WTC11 (cell line): ENCODE results near the gene EXPH5. TPM values are rescaled to one million over a fixed set of nuclear protein-coding genes. Genes with fewer than 3 reads are reported as not detected.

Source experiments
- AR ChIP-seq: fragments of 250-450 bp; sonication (Bioruptor Pico); IDR thresholded peaks from 2 replicates; pipeline ENCODE4 v1.9.0; 2021; ENCODE audit warnings: mild to moderate bottlenecking
- ATF3 ChIP-seq: sonication (generic); formaldehyde crosslinking; conservative IDR thresholded peaks from 2 replicates; pipeline ENCODE4 v1.8.1; 2022; ENCODE audit warnings: mild to moderate bottlenecking, missing genetic modification reagents
- ELF4 ChIP-seq: sonication (generic); formaldehyde crosslinking; IDR thresholded peaks from 2 replicates; pipeline ENCODE4 v1.8.1; 2022; ENCODE audit warnings: low read depth, mild to moderate bottlenecking, moderate library complexity, missing genetic modification reagents
- EMX1 ChIP-seq: fragments of 250-450 bp; sonication (Bioruptor Pico); IDR thresholded peaks from 2 replicates; pipeline ENCODE4 v1.8.0; 2021; ENCODE audit warnings: mild to moderate bottlenecking
- FOXP4 ChIP-seq: sonication (generic); formaldehyde crosslinking; IDR thresholded peaks from 2 replicates; pipeline ENCODE4 v1.8.0; 2022; ENCODE audit warnings: mild to moderate bottlenecking, missing genetic modification reagents
- GABPB1 ChIP-seq: sonication (generic); formaldehyde crosslinking; IDR thresholded peaks from 2 replicates; pipeline ENCODE4 v1.8.1; 2023; ENCODE audit warnings: mild to moderate bottlenecking, missing genetic modification reagents
- GTF2I ChIP-seq: fragments of 250-450 bp; sonication (Bioruptor Pico); conservative IDR thresholded peaks from 2 replicates; pipeline ENCODE4 v1.4.0; 2021; ENCODE audit warnings: mild to moderate bottlenecking
- HMGA2 ChIP-seq: fragments of 250-450 bp; sonication (Bioruptor Pico); IDR thresholded peaks from 2 replicates; pipeline ENCODE4 v1.4.0; 2021; ENCODE audit warnings: mild to moderate bottlenecking, moderate library complexity
- KAT7 ChIP-seq: sonication (generic); formaldehyde crosslinking; IDR thresholded peaks from 2 replicates; pipeline ENCODE4 v1.8.1; 2023; ENCODE audit warnings: missing genetic modification reagents, mild to moderate bottlenecking, borderline replicate concordance
- MLX ChIP-seq: sonication (generic); formaldehyde crosslinking; IDR thresholded peaks from 2 replicates; pipeline ENCODE4 v1.8.1; 2023; ENCODE audit warnings: mild to moderate bottlenecking, missing genetic modification reagents, moderate library complexity
- NR2C2 ChIP-seq: sonication (generic); formaldehyde crosslinking; IDR thresholded peaks from 2 replicates; pipeline ENCODE4 v1.8.0; 2022; ENCODE audit warnings: mild to moderate bottlenecking, missing genetic modification reagents
- NR3C1 ChIP-seq: sonication (generic); formaldehyde crosslinking; conservative IDR thresholded peaks from 2 replicates; pipeline ENCODE4 v1.8.1; 2023; ENCODE audit warnings: low read depth, mild to moderate bottlenecking, missing genetic modification reagents
- OVOL2 ChIP-seq: fragments of 250-450 bp; sonication (Bioruptor Pico); IDR thresholded peaks from 2 replicates; pipeline ENCODE4 v1.9.0; 2021; ENCODE audit warnings: mild to moderate bottlenecking, borderline replicate concordance
- PRDM15 ChIP-seq: sonication (generic); formaldehyde crosslinking; IDR thresholded peaks from 2 replicates; pipeline ENCODE4 v1.8.0; 2022; ENCODE audit warnings: missing genetic modification reagents
- SP1 ChIP-seq: sonication (generic); formaldehyde crosslinking; conservative IDR thresholded peaks from 2 replicates; pipeline ENCODE4 v1.8.1; 2022; ENCODE audit warnings: missing genetic modification reagents
- TEAD1 ChIP-seq: sonication (generic); formaldehyde crosslinking; IDR thresholded peaks from 2 replicates; pipeline ENCODE4 v1.8.0; 2022; ENCODE audit warnings: mild to moderate bottlenecking, missing genetic modification reagents
- TP53 ChIP-seq: sonication (generic); formaldehyde crosslinking; IDR thresholded peaks from 2 replicates; pipeline ENCODE4 v1.8.1; 2023; ENCODE audit warnings: mild to moderate bottlenecking, missing genetic modification reagents
- ZNF396 ChIP-seq: fragments of 250-450 bp; sonication (Bioruptor Pico); IDR thresholded peaks from 2 replicates; pipeline ENCODE4 v1.8.0; 2021; ENCODE audit warnings: mild to moderate bottlenecking, moderate library complexity, borderline replicate concordance
- ZNF425 ChIP-seq: fragments of 250-450 bp; sonication (Bioruptor Pico); conservative IDR thresholded peaks from 2 replicates; pipeline ENCODE4 v1.9.0; 2021; ENCODE audit warnings: mild to moderate bottlenecking
- total RNA-seq: library from RNA; stranded (reverse); gene quantifications from 3 replicates; pipeline ENCODE4 v1.2.3, GENCODE V29; 2021
- TF ChIP-seq, protein P1 (sequence below): fragments of 250-450 bp; sonication (Bioruptor Pico); IDR thresholded peaks from 2 replicates; pipeline ENCODE4 v2.1.2; 2022; ENCODE audit warnings: mild to moderate bottlenecking, moderate library complexity
- TF ChIP-seq, protein P2 (sequence below): sonication (generic); formaldehyde crosslinking; IDR thresholded peaks from 2 replicates; pipeline ENCODE4 v1.8.1; 2022; ENCODE audit warnings: low read depth, mild to moderate bottlenecking, moderate library complexity, missing genetic modification reagents, borderline replicate concordance
- TF ChIP-seq, protein P3 (sequence below): fragments of 250-450 bp; sonication (Bioruptor Pico); IDR thresholded peaks from 2 replicates; pipeline ENCODE4 v1.9.0; 2021; ENCODE audit warnings: moderate library complexity, mild to moderate bottlenecking, inconsistent platforms, borderline replicate concordance

The EXPH5 gene
- total RNA-seq, 1 experiment from 2014 or later, result 11.2 TPM

- TF ChIP-seq, protein P1, sequence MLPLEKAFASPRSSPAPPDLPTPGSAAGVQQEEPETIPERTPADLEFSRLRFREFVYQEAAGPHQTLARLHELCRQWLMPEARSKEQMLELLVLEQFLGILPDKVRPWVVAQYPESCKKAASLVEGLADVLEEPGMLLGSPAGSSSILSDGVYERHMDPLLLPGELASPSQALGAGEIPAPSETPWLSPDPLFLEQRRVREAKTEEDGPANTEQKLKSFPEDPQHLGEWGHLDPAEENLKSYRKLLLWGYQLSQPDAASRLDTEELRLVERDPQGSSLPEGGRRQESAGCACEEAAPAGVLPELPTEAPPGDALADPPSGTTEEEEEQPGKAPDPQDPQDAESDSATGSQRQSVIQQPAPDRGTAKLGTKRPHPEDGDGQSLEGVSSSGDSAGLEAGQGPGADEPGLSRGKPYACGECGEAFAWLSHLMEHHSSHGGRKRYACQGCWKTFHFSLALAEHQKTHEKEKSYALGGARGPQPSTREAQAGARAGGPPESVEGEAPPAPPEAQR (CRISPR knock-in tag), result no peak
- TF ChIP-seq TP53 (CRISPR knock-in tag) (no peak), SP1 (CRISPR knock-in tag) (no peak), ZNF396 (CRISPR knock-in tag) (no peak), AR (CRISPR knock-in tag) (no peak), PRDM15 (CRISPR knock-in tag) (no peak), ELF4 (CRISPR knock-in tag) (no peak), MLX (CRISPR knock-in tag) (no peak), ZNF425 (CRISPR knock-in tag) (no peak), NR2C2 (CRISPR knock-in tag) (no peak), ATF3 (CRISPR knock-in tag) (0 out of 2 replicates have a peak, but pooled peaks have one; percentile 53), FOXP4 (CRISPR knock-in tag) (no peak), NR3C1 (no peak), TEAD1 (CRISPR knock-in tag) (0 out of 2 replicates have a peak, but pooled peaks have one; percentile 14), OVOL2 (CRISPR knock-in tag) (no peak), HMGA2 (no peak), EMX1 (no peak), GTF2I (no peak), KAT7 (no peak), GABPB1 (CRISPR knock-in tag) (peak; percentile 54; the same call in 1 of the 2 replicates)
- TF ChIP-seq, protein P2, sequence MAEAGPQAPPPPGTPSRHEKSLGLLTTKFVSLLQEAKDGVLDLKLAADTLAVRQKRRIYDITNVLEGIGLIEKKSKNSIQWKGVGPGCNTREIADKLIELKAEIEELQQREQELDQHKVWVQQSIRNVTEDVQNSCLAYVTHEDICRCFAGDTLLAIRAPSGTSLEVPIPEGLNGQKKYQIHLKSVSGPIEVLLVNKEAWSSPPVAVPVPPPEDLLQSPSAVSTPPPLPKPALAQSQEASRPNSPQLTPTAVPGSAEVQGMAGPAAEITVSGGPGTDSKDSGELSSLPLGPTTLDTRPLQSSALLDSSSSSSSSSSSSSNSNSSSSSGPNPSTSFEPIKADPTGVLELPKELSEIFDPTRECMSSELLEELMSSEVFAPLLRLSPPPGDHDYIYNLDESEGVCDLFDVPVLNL (CRISPR knock-in tag), result no peak
- TF ChIP-seq, protein P3, sequence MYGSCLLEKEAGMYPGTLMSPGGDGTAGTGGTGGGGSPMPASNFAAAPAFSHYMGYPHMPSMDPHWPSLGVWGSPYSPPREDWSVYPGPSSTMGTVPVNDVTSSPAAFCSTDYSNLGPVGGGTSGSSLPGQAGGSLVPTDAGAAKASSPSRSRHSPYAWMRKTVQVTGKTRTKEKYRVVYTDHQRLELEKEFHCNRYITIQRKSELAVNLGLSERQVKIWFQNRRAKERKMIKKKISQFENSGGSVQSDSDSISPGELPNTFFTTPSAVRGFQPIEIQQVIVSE (CRISPR knock-in tag), result no peak
These were observed 96.1 kb downstream of the EXPH5 start (continued) for GRCh38 chr11:108497317-108498045.
